ENCODE results near the gene SAC3D1. TPM values are rescaled to one million over a fixed set of nuclear protein-coding genes. Genes with fewer than 3 reads are reported as not detected.

SAC3D1 gene
- total RNA-seq, 4 donors from 2014 or later, result 4.0 to 22.0 (median 7.0) TPM

DNA sequence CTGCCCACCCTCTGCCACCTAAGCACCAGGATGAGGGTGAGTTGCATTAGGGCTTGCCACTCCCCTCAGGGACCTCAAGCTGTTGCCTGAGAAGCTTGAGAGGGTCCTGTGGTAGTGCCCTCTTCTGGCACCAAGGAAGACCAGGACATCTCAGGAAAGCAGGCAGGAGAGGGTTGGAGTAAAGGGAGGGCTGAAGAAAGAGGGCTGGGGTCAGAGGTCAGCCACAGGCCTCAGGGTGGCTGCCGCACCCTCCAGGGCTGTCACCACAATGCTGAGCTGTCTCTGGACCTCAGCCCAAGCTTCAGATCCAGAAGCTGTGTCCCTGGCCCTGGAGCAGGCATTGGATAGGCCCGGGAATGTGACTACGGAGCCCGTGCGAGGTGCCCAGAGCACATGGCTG lies 4.1 kb downstream of the SAC3D1 start:
- TF ChIP-seq, protein P1, sequence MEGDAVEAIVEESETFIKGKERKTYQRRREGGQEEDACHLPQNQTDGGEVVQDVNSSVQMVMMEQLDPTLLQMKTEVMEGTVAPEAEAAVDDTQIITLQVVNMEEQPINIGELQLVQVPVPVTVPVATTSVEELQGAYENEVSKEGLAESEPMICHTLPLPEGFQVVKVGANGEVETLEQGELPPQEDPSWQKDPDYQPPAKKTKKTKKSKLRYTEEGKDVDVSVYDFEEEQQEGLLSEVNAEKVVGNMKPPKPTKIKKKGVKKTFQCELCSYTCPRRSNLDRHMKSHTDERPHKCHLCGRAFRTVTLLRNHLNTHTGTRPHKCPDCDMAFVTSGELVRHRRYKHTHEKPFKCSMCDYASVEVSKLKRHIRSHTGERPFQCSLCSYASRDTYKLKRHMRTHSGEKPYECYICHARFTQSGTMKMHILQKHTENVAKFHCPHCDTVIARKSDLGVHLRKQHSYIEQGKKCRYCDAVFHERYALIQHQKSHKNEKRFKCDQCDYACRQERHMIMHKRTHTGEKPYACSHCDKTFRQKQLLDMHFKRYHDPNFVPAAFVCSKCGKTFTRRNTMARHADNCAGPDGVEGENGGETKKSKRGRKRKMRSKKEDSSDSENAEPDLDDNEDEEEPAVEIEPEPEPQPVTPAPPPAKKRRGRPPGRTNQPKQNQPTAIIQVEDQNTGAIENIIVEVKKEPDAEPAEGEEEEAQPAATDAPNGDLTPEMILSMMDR (IDR thresholded peaks at IDR 0.05; ENCODE audit: low read depth), result no peak

DNA sequence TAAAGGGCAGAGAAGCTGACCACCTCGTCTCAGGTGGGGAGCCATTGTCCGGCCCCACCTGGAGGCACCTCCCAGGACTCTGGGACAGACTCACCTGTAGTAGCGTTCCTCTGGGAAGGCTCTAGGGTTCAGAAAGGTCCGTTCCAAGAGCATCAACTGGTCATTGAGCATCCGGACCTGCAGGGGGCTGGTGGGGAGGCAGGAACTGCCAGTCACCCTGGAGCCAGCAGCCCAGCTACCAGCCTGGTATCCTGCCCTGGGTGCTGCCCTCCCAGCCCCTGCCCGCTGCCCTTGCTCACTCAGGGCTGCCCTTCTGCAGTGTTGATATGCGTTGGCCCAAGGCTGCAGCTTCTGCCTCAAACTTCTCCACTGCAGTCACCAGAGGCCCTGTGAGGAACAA lies 4.7 kb downstream of the SAC3D1 start:
- TF ChIP-seq, protein P1 (IDR thresholded peaks at IDR 0.05; ENCODE audit: low read depth), result no peak

DNA sequence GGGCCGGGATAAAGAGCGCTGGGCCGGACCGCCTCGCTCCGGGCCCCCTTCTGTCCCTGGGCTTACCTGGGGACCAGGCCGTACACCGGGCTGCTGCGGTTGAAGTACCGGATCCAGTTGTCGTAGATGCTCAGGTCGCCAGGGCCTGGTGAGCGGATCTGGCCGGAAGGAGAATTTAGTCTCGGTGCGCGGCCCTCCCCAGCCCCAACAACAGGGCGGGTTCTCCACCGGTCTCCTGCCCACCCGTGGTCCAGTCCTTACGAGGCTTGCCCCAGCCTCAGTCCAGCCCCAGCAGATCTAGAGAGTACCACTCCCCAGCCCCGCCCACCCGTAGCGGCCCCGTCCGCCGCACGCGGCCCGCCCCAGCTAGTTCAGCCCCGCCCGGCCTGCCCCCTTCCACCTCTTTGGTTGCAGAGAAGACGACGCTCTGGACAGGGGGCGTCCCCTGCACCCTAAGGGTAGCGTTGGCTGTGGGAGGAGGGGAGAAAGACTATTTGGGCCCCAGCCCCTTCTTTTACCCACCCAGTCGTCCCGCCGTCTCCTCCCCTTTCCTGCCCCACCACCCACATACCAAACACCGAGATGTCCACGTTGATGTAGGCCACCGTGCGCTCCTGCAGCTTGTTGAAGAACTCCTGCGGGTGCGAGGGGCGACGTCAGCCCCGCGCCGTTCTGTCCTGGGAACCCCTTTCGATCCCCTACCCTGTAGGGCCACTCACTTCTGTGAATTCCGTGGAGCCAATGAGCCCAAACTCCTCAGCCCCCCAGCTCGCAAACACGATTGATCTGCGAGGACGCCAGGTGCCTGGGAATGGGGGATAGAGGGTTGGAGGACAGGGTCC lies 6.8 kb downstream of the SAC3D1 start:
- TF ChIP-seq, protein P1 (IDR thresholded peaks at IDR 0.05; ENCODE audit: low read depth), result no peak

DNA sequence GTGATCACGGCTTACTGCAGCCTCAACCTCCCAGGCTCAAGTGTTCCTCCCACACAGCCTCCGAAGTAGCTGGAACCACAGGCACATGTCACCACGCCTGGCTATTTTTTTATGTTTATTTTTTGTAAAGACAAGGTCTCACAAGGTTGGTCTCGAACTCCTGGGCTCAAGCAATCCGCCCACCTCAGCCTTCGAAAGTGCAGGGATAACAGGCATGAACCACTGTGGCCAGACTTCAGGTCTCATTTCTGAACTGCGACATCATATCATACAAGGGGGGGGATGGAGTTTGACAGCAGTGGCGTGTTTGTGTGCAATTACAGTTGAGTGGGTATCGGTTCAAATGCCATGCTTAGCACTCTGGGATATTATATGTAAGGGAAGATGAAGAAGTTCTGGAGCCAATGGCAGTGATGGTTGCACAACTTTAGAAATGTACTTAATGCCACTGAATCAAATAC lies 10.4 kb downstream of the SAC3D1 start:
- TF ChIP-seq, protein P1 (IDR thresholded peaks at IDR 0.05; ENCODE audit: low read depth), result no peak

DNA sequence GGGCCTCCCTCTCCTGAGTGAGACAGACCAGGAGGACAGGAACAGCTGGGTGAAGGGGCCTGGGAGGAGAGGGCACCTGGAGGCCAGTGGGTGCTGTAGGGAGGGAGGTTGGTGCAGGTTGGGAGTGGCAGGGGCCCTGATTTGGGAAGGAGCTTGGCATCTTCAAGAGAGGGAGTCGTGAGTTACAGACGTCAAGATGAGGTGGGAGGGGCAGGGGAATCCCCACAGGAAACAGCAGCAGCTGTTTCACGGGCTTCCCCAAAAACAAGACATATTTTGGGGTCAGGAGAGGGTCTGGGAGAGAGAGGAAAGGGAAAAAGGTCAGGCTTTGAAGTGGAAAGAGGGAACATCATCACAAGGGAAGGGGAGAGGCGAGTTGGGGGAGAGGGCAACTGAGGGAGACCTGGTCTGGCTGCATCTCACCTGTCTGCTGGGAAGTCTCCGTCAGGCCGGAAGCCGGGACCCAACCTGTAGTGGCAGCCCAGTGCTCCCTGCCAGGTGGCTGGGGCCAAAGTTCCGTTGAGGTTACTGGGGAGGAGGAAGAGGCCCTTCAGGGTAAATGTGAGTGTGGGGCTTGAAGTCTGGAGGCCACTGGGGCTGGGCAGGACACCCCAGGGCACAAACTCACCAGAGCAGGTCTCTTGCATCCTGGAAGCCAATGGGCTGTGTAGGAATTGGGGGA lies 13.0 kb downstream of the SAC3D1 start:
- TF ChIP-seq, protein P1 (IDR thresholded peaks at IDR 0.05; ENCODE audit: low read depth), result no peak

DNA sequence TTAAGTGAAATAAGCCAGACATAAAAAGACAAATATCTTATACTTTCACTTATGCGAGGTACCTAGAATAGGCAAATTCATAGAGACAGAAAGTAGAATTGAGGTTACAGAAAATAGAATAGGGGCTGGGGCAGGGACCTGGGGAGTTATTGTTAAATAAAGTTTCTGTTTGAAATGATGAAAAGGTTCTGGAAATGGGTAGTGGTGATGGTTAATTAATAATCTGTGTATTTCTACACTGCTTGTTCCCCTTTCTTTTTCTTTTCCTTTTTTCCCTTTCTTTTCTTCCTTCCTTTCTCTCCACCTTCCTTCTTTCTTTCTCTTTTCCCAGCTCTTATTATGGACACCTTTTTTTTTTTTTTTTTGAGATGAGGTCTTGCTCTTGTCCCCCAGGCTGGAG lies 14.5 kb downstream of the SAC3D1 start:
- TF ChIP-seq, protein P1 (IDR thresholded peaks at IDR 0.05; ENCODE audit: low read depth), result no peak

- TF ChIP-seq, protein P1 (IDR thresholded peaks at IDR 0.05; ENCODE audit: low read depth), result no peak
Measured at GRCh38 chr11:65056999-65057398, 16.0 kb downstream of the SAC3D1 start.
